Ovary (tissue), 3 donors: ENCODE measurements around the gene CCDC122.

ENCODE experiments used
- EP300 ChIP-seq: sonication (generic); formaldehyde crosslinking; IDR thresholded peaks from one replicate; pipeline ENCODE4 v1.6.1; 2017; ENCODE audit warnings: antibody characterized with exemption
- POLR2A ChIP-seq: fragments of 450-650 bp; IDR thresholded peaks from one replicate; pipeline ENCODE4 v1.6.1; 2017; ENCODE audit warnings: antibody characterized with exemption, mild to moderate bottlenecking, moderate library complexity
- TF ChIP-seq, protein P1 (sequence below), 3 donors: fragments of 450-650 bp in 2 of 3; fragments of 200-600 bp in 1 of 3; IDR thresholded peaks; one replicate each; pipeline versions ENCODE4 v1.5.1 to v1.8.0; 2016 to 2022; ENCODE audit warnings: antibody characterized with exemption in 3 of 3, mild to moderate bottlenecking in 1 of 3
- donor health status: DM: no; HTN: no; CAD: no.

DNA sequence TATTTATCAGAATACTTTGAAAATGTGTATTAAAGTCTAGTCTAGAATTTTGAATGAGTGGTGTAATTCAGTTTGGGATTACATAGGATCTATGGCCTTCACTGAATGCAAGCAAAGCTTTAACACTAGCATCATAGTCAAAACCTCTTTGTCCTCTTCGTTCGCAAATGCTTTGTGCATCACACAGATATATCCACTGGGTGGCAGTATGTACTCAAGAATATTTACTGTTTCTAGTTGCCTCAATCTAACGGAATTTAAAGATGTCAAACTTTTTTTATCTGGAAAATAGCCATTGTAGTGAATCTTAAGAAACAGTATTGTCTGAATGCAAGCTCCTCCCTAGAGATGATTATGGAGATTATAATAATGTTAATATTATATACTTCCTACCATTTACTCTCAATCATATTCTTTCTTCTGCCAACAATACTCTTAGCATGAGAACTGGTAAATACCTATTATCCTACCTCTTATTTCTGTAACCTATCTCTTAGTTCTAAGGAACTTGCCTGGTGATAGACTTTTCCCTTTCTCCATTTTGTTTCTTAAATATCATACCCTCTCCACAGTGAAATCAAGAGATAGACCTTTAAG, 26.0 kb upstream of the CCDC122 start:
- TF ChIP-seq, protein P1, sequence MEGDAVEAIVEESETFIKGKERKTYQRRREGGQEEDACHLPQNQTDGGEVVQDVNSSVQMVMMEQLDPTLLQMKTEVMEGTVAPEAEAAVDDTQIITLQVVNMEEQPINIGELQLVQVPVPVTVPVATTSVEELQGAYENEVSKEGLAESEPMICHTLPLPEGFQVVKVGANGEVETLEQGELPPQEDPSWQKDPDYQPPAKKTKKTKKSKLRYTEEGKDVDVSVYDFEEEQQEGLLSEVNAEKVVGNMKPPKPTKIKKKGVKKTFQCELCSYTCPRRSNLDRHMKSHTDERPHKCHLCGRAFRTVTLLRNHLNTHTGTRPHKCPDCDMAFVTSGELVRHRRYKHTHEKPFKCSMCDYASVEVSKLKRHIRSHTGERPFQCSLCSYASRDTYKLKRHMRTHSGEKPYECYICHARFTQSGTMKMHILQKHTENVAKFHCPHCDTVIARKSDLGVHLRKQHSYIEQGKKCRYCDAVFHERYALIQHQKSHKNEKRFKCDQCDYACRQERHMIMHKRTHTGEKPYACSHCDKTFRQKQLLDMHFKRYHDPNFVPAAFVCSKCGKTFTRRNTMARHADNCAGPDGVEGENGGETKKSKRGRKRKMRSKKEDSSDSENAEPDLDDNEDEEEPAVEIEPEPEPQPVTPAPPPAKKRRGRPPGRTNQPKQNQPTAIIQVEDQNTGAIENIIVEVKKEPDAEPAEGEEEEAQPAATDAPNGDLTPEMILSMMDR (IDR thresholded peaks at IDR 0.05) = peak in 2 of 3 donors; percentile 74 to 85
- no peak for TF ChIP-seq EP300
- TF ChIP-seq POLR2A = no peak
